ENCODE results near the gene SMPD2.

The SMPD2 gene

GRCh38 chr6:109480993-109481480, 40.5 kb downstream of the SMPD2 start:
- DNase-seq (ENCODE audit: low read depth in 1 of 2, low spot score in 1 of 2): no peak
- Histone ChIP-seq H3K4me3 (replicated peaks; ENCODE audit: insufficient read depth, low read length) (no peak overlapping the region), H3K27ac (replicated peaks) (no peak overlapping the region), H3K27me3 (ENCODE audit: insufficient read depth, poor library complexity, severe bottlenecking) (no peaks in the 10 kb centered on the region)
- TF ChIP-seq GABPA (IDR thresholded peaks at IDR 0.05; ENCODE audit: low read depth) (no peak), CTCF (IDR thresholded peaks at IDR 0.05; ENCODE audit: insufficient read depth, low read length) (no peak), REST (IDR thresholded peaks at IDR 0.05; ENCODE audit: insufficient replicate concordance, low read depth) (no peak), POLR2AphosphoS5 (IDR thresholded peaks at IDR 0.05; ENCODE audit: low read depth) (no peak), SPI1 (IDR thresholded peaks at IDR 0.05; ENCODE audit: borderline replicate concordance, low read depth) (no peak)

- TF ChIP-seq REST (IDR thresholded peaks at IDR 0.05; ENCODE audit: insufficient replicate concordance, low read depth) (peak; percentile 32), GABPA (IDR thresholded peaks at IDR 0.05; ENCODE audit: low read depth) (no peak), POLR2AphosphoS5 (IDR thresholded peaks at IDR 0.05; ENCODE audit: low read depth) (peak; percentile 59; the same call in 1 of the 2 replicates), SPI1 (IDR thresholded peaks at IDR 0.05; ENCODE audit: borderline replicate concordance, low read depth) (no peak)
- H3K27ac ChIP-seq (replicated peaks): peak within 1 kb of the TSS; percentile 77
- DNase-seq (ENCODE audit: low read depth in 1 of 2, low spot score in 1 of 2): peak; percentile 78 to 87
- H3K27me3 ChIP-seq (ENCODE audit: insufficient read depth, poor library complexity, severe bottlenecking): no peaks in the 10 kb centered on the region
- peak within 1 kb of the TSS; percentile 91 for H3K4me3 ChIP-seq (replicated peaks; ENCODE audit: insufficient read depth, low read length)
These were observed 42.6 kb downstream of the SMPD2 start, which contains the start of gene ZBTB24 for GRCh38 chr6:109482905-109483734. ZBTB24 (minus strand) TSS chr6:109483219; CDS start chr6:109482026, 1,193 bp downstream.

DNA sequence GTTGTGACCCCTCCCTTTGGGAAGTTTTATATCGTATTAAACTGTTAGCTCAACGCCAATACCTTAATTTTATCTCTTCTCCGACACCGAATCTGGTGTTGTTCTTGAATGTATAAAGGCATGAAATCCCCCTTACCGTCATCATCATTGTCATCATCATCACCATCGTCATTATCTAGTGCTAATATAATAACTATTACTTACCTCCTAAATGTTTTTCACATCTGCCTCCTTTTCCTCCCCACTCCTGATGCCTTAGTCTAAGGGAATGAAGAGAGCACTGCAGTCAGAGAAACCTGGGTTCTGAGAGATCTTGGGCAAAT, 43.2 kb downstream of the SMPD2 start:
- no peaks in the 10 kb centered on the region for H3K27me3 ChIP-seq (ENCODE audit: insufficient read depth, poor library complexity, severe bottlenecking)
- no peak for TF ChIP-seq POLR2AphosphoS5 (IDR thresholded peaks at IDR 0.05; ENCODE audit: low read depth)
- TF ChIP-seq REST (IDR thresholded peaks at IDR 0.05; ENCODE audit: insufficient replicate concordance, low read depth): no peak
- TF ChIP-seq GABPA (IDR thresholded peaks at IDR 0.05; ENCODE audit: low read depth): no peak
- TF ChIP-seq CTCF (IDR thresholded peaks at IDR 0.05; ENCODE audit: insufficient read depth, low read length): no peak
- no peak for TF ChIP-seq SPI1 (IDR thresholded peaks at IDR 0.05; ENCODE audit: borderline replicate concordance, low read depth)
- peak overlapping the region; percentile 42 for H3K4me3 ChIP-seq (replicated peaks; ENCODE audit: insufficient read depth, low read length)
- no peak for DNase-seq (ENCODE audit: low read depth in 1 of 2, low spot score in 1 of 2)
- H3K27ac ChIP-seq (replicated peaks): no peak overlapping the region

Measured in HL-60 (cell line).